Liver (tissue), 9 donors: Measurements from ENCODE around the gene FOXI2. TPM values are rescaled to one million over a fixed set of nuclear protein-coding genes. Genes with fewer than 3 reads are reported as not detected.

Experiments used
- DNase-seq: peaks from one replicate; pipeline ENCODE4 v3.0.0-alpha.2; 2017; ENCODE audit warnings: low spot score
- H3K27ac ChIP-seq, 2 donors: one replicate each; pipeline ENCODE4 v1.7.0; 2013; ENCODE audit warnings: inconsistent platforms in 2 of 2, low read length in 2 of 2, control low read depth in 1 of 2, low read depth in 1 of 2, mild to moderate bottlenecking in 1 of 2
- H3K27me3 ChIP-seq, 4 donors: one replicate each; pipeline versions ENCODE4 v1.6.1 to v1.7.0; 2013; ENCODE audit warnings: low read length in 3 of 4, inconsistent platforms in 1 of 4, mild to moderate bottlenecking in 1 of 4, moderate library complexity in 1 of 4; ENCODE audit not compliant: control insufficient read depth in 4 of 4, insufficient read depth in 4 of 4
- H3K36me3 ChIP-seq, 4 donors: one replicate each; pipeline versions ENCODE4 v1.6.1 to v1.7.0; 2013; ENCODE audit warnings: low read length in 3 of 4, mild to moderate bottlenecking in 3 of 4, low read depth in 1 of 4, moderate library complexity in 1 of 4; ENCODE audit not compliant: control insufficient read depth in 4 of 4, insufficient read depth in 3 of 4
- H3K4me1 ChIP-seq, 4 donors: one replicate each; pipeline versions ENCODE4 v1.6.1 to v1.7.0; 2013; ENCODE audit warnings: low read length in 3 of 4, mild to moderate bottlenecking in 3 of 4, moderate library complexity in 1 of 4; ENCODE audit not compliant: control insufficient read depth in 4 of 4, insufficient read depth in 4 of 4
- H3K4me3 ChIP-seq, 3 donors: one replicate each; pipeline versions ENCODE4 v1.6.1 to v1.7.0; 2013; ENCODE audit warnings: low read length in 3 of 3, control low read depth in 1 of 3, low read depth in 1 of 3, mild to moderate bottlenecking in 1 of 3
- H3K9ac ChIP-seq, 2 donors: one replicate each; pipeline ENCODE4 v1.7.0; 2013; ENCODE audit warnings: low read length in 2 of 2, mild to moderate bottlenecking in 2 of 2, moderate library complexity in 2 of 2, control low read depth in 1 of 2, low read depth in 1 of 2
- H3K9me3 ChIP-seq, 4 donors: one replicate each; pipeline versions ENCODE4 v1.6.1 to v1.7.0; 2013; ENCODE audit warnings: low read length in 3 of 4; ENCODE audit not compliant: control insufficient read depth in 4 of 4
- ATF3 ChIP-seq: IDR thresholded peaks from 2 replicates; pipeline ENCODE4 v1.6.1; 2016; ENCODE audit warnings: antibody characterized with exemption
- CTCF ChIP-seq: fragments of 150-350 bp; IDR thresholded peaks from 2 replicates; pipeline ENCODE4 v1.5.1; 2017; ENCODE audit warnings: improper control_type of control experiment, low read depth, low read length; ENCODE audit not compliant: missing input control
- EGR1 ChIP-seq, 2 donors: IDR thresholded peaks; 2 replicates each; pipeline ENCODE4 v1.6.1; 2016 to 2018; ENCODE audit warnings: antibody characterized with exemption in 2 of 2, low read depth in 2 of 2
- FOXA1 ChIP-seq: IDR thresholded peaks from 2 replicates; pipeline ENCODE4 v1.6.1; 2016; ENCODE audit warnings: antibody characterized with exemption
- FOXA2 ChIP-seq: IDR thresholded peaks from 2 replicates; pipeline ENCODE4 v1.6.1; 2016; ENCODE audit warnings: antibody characterized with exemption
- HNF4A ChIP-seq, 2 donors: conservative IDR thresholded peaks; 2 replicates each; pipeline ENCODE4 v1.6.1; 2016; ENCODE audit warnings: antibody characterized with exemption in 2 of 2, mild to moderate bottlenecking in 2 of 2
- HNF4G ChIP-seq: IDR thresholded peaks from 2 replicates; pipeline ENCODE4 v1.6.1; 2016; ENCODE audit warnings: antibody characterized with exemption
- JUND ChIP-seq, 2 donors: IDR thresholded peaks; 2 replicates each; pipeline ENCODE4 v1.6.1; 2016; ENCODE audit warnings: antibody characterized with exemption in 2 of 2
- MAX ChIP-seq: IDR thresholded peaks from 2 replicates; pipeline ENCODE4 v1.6.1; 2016; ENCODE audit warnings: antibody characterized with exemption
- NR2F2 ChIP-seq: IDR thresholded peaks from 2 replicates; pipeline ENCODE4 v1.6.1; 2016; ENCODE audit warnings: antibody characterized with exemption
- RAD21 ChIP-seq, 2 donors: IDR thresholded peaks; 2 replicates each; pipeline ENCODE4 v1.6.1; 2016; ENCODE audit warnings: antibody characterized with exemption in 2 of 2, mild to moderate bottlenecking in 2 of 2
- REST ChIP-seq: IDR thresholded peaks from 2 replicates; pipeline ENCODE4 v1.6.1; 2016; ENCODE audit warnings: antibody characterized with exemption, mild to moderate bottlenecking
- RXRA ChIP-seq, 2 donors: IDR thresholded peaks; 2 replicates each; pipeline ENCODE4 v1.6.1; 2017 to 2018; ENCODE audit warnings: antibody characterized with exemption in 2 of 2, mild to moderate bottlenecking in 1 of 2
- SP1 ChIP-seq: IDR thresholded peaks from 2 replicates; pipeline ENCODE4 v1.6.1; 2018; ENCODE audit warnings: antibody characterized with exemption, mild to moderate bottlenecking
- TAF1 ChIP-seq: conservative IDR thresholded peaks from 2 replicates; pipeline ENCODE4 v1.6.1; 2016; ENCODE audit warnings: antibody characterized with exemption, mild to moderate bottlenecking
- YY1 ChIP-seq: IDR thresholded peaks from 2 replicates; pipeline ENCODE4 v1.6.1; 2016; ENCODE audit warnings: antibody characterized with exemption, mild to moderate bottlenecking
- ZBTB33 ChIP-seq: IDR thresholded peaks from 2 replicates; pipeline ENCODE4 v1.6.1; 2016; ENCODE audit warnings: antibody characterized with exemption
- WGBS: extraction: QIAGEN DNeasy Blood & Tissue Kit; methylation state at CpG from one replicate; pipeline ENCODE4 v1.1.7; 2013; 5-methylcytosine and 5-hydroxymethylcytosine counted together
- polyA plus RNA-seq, 2 donors: library from polyadenylated mRNA; stranded (reverse) in 1 of 2; unstranded in 1 of 2; fragments of 200-250 nt in 1 of 2; fragments of >200 nt in 1 of 2; fragmentation: Nextera tagmentation in 1 of 2; extraction: Ambion mirVana in 1 of 2; gene quantifications; one replicate each; pipeline versions ENCODE4 v1.2.1 to v1.2.3, GENCODE V29; 2013 to 2015
- total RNA-seq, 2 donors: library from RNA; depleted of rRNA; stranded (reverse); fragments of >200 nt; gene quantifications; one replicate each; pipeline ENCODE4 v1.2.3, GENCODE V29; 2014
- donor health status: healthy.
- donor health status: healthy.
- donor health status: healthy.
- donor health status: healthy.
- donor health status: healthy.

Gene FOXI2
- total and polyA plus RNA-seq, 4 donors: under 0.01 to 0.01 TPM; not detected in 2

- H3K36me3 ChIP-seq: no peaks in the 10 kb centered on the region
- 67% methylated on average over 6 of the region's 6 CpGs for WGBS
Measured at GRCh38 chr10:127745861-127746260, 8.9 kb downstream of the FOXI2 start.

More at GRCh38 chr10:127745861-127746260, 8.9 kb downstream of the FOXI2 start:
- H3K9me3 ChIP-seq: no peaks in the 10 kb centered on the region
- peaks cover 0 to 4% (median 0%) of the 10 kb centered on the region in 4 donors for H3K27me3 ChIP-seq
- TF ChIP-seq HNF4G (no peak), EGR1 (IDR thresholded peaks at IDR 0.05; ENCODE audit: low read depth in 2 of 2) (no peak), RAD21 (IDR thresholded peaks at IDR 0.05) (no peak), ATF3 (no peak), RXRA (IDR thresholded peaks at IDR 0.05) (no peak), FOXA2 (no peak), MAX (no peak), JUND (IDR thresholded peaks at IDR 0.05) (no peak), HNF4A (conservative IDR thresholded peaks at IDR 0.05) (no peak), REST (no peak), SP1 (no peak), CTCF (no peak), FOXA1 (no peak), NR2F2 (no peak), ZBTB33 (no peak), TAF1 (no peak), YY1 (no peak)
- H3K27ac ChIP-seq: no peak overlapping the region
- no peaks in the 10 kb centered on the region for H3K4me1 ChIP-seq
- no peak for DNase-seq
- H3K4me3 ChIP-seq: no peak overlapping the region
- H3K9ac ChIP-seq: no peak overlapping the region
